K562 (cell line): ENCODE results near the gene KLHL41. TPM values are rescaled to one million over a fixed set of nuclear protein-coding genes. Genes with fewer than 3 reads are reported as not detected.

Experiments
- ARID1B ChIP-seq: fragments of 450-650 bp; IDR thresholded peaks from 2 replicates; pipeline ENCODE4 v1.6.1; 2016; ENCODE audit warnings: antibody characterized with exemption, mild to moderate bottlenecking, inconsistent platforms
- ATF1 ChIP-seq, 2 experiments: fragments of 450-650 bp in 1 of 2; IDR thresholded peaks; 2 replicates each; pipeline ENCODE4 v1.6.1; 2016; ENCODE audit warnings: missing compliant biosample characterization in 1 of 2, missing genetic modification characterization in 1 of 2
- ELF2 ChIP-seq: fragments of 250-450 bp; sonication (Bioruptor Pico); IDR thresholded peaks from 2 replicates; pipeline ENCODE4 v1.5.0; 2021; ENCODE audit warnings: mild to moderate bottlenecking
- HMG20A ChIP-seq: fragments of 450-650 bp; formaldehyde crosslinking; conservative IDR thresholded peaks from 2 replicates; pipeline ENCODE4 v1.4.0; 2020; ENCODE audit warnings: mild to moderate bottlenecking, mixed read lengths
- IRF1 ChIP-seq: sonication (generic); formaldehyde crosslinking; IDR thresholded peaks from 2 replicates; pipeline ENCODE4 v1.8.0; 2022; ENCODE audit warnings: missing genetic modification reagents, mild to moderate bottlenecking, borderline replicate concordance
- MTA1 ChIP-seq: fragments of 450-650 bp; IDR thresholded peaks from 2 replicates; pipeline ENCODE4 v1.6.1; 2017; ENCODE audit warnings: borderline replicate concordance
- NCOA2 ChIP-seq, 2 experiments: fragments of 450-650 bp; IDR thresholded peaks; 2 replicates each; pipeline ENCODE4 v1.6.1; 2018; ENCODE audit warnings: mild to moderate bottlenecking in 2 of 2, moderate library complexity in 1 of 2; ENCODE audit not compliant: partially characterized antibody in 2 of 2
- NUFIP1 ChIP-seq: fragments of 450-650 bp; IDR thresholded peaks from 2 replicates; pipeline ENCODE4 v1.6.1; 2018; ENCODE audit not compliant: partially characterized antibody
- PHB ChIP-seq: fragments of 250-450 bp; sonication (Bioruptor Pico); IDR thresholded peaks from 2 replicates; pipeline ENCODE4 v1.5.0; 2021
- PREB ChIP-seq: sonication (generic); formaldehyde crosslinking; IDR thresholded peaks from 2 replicates; pipeline ENCODE4 v1.8.1; 2023; ENCODE audit warnings: mild to moderate bottlenecking, missing genetic modification reagents
- SMAD4 ChIP-seq: fragments of 250-450 bp; sonication (Bioruptor Pico); conservative IDR thresholded peaks from 2 replicates; pipeline ENCODE4 v1.8.0; 2021; ENCODE audit warnings: inconsistent platforms, mild to moderate bottlenecking, moderate library complexity
- TEAD2 ChIP-seq: fragments of 450-650 bp; IDR thresholded peaks from 2 replicates; pipeline ENCODE4 v1.6.1; 2016; ENCODE audit warnings: missing genetic modification characterization, control low read depth, missing compliant biosample characterization
- USF2 ChIP-seq: sonication (generic); formaldehyde crosslinking; IDR thresholded peaks from 2 replicates; pipeline ENCODE4 v1.5.0; 2020; ENCODE audit warnings: missing genetic modification reagents
- WHSC1 ChIP-seq: IDR thresholded peaks from one replicate; pipeline ENCODE4 v1.6.1; 2012; ENCODE audit warnings: low read length, control low read depth, inconsistent platforms
- ZBTB43 ChIP-seq: sonication (generic); formaldehyde crosslinking; IDR thresholded peaks from 2 replicates; pipeline ENCODE4 v1.8.0; 2023; ENCODE audit warnings: mild to moderate bottlenecking, missing genetic modification reagents
- ZC3H11A ChIP-seq: IDR thresholded peaks from 2 replicates; pipeline ENCODE4 v1.6.1; 2012; ENCODE audit warnings: low read depth, low read length, improper control_type of control experiment
- ZHX1 ChIP-seq: fragments of 150-350 bp; conservative IDR thresholded peaks from 2 replicates; pipeline ENCODE4 v1.6.1; 2014; ENCODE audit warnings: low read length
- ZNF717 ChIP-seq: fragments of 250-450 bp; sonication (Bioruptor Pico); IDR thresholded peaks from 2 replicates; pipeline ENCODE4 v1.5.0; 2021
- polyA plus RNA-seq, 8 experiments: library from polyadenylated mRNA; depleted of rRNA in 4 of 8; stranded (reverse) in 5 of 8; unstranded in 3 of 8; fragments of >200 nt; fragmentation: Nextera tagmentation in 2 of 8; fragmentation: Illumina TruSeq in 1 of 8; extraction: Ambion mirVana in 2 of 8; extraction: Trizol in 1 of 8; gene quantifications; 2 replicates each; pipeline versions ENCODE4 v1.2.1 to v1.2.3, GENCODE V29; 2011 to 2014; ENCODE audit warnings: inconsistent platforms in 1 of 8, missing spikeins in 1 of 8
- total RNA-seq, 7 experiments: library from RNA; depleted of rRNA in 6 of 7; stranded (reverse); fragments of >200 nt in 6 of 7; fragmentation: Illumina TruSeq in 2 of 7; extraction: Trizol in 2 of 7; gene quantifications; 2 replicates each; pipeline versions ENCODE4 v1.2.1 to v1.2.3, GENCODE V29; 2011 to 2021; ENCODE audit warnings: low replicate concordance in 1 of 7
- TF ChIP-seq, protein P1 (sequence below): fragments of 250-450 bp; sonication (Bioruptor Pico); IDR thresholded peaks from 2 replicates; pipeline ENCODE4 v1.5.0; 2020; ENCODE audit warnings: mild to moderate bottlenecking, borderline replicate concordance

The KLHL41 gene
- total and polyA plus RNA-seq, 9 of the 15 experiments (the other 6 are each of a cell fraction or from before 2014, with no cell fraction given): 0.05 to 1.5 (median 0.09) TPM

- TF ChIP-seq ZHX1 (no peak), MTA1 (peak; percentile 95), USF2 (CRISPR knock-in tag) (peak; percentile 19; the same call in 1 of the 2 replicates), SMAD4 (CRISPR knock-in tag) (peak; percentile 66), IRF1 (peak; percentile 24; the same call in 1 of the 2 replicates), WHSC1 (no peak), PHB (CRISPR knock-in tag) (no peak), ARID1B (peak; percentile 18; the same call in 1 of the 2 replicates), ZBTB43 (CRISPR knock-in tag) (peak; percentile 74; the same call in 1 of the 2 replicates), PREB (CRISPR knock-in tag) (no peak), ELF2 (CRISPR knock-in tag) (no peak), ZC3H11A (no peak), NUFIP1 (no peak), ATF1 (CRISPR knock-in tag; IDR thresholded peaks at IDR 0.05) (peak; percentile 60), ATF1 (tag; IDR thresholded peaks at IDR 0.05) (peak; percentile 96), NCOA2 (IDR thresholded peaks at IDR 0.05; ENCODE audit: partially characterized antibody in 2 of 2) (no peak), TEAD2 (no peak), ZNF717 (no peak), HMG20A (CRISPR knock-in tag) (no peak)
- TF ChIP-seq, protein P1, sequence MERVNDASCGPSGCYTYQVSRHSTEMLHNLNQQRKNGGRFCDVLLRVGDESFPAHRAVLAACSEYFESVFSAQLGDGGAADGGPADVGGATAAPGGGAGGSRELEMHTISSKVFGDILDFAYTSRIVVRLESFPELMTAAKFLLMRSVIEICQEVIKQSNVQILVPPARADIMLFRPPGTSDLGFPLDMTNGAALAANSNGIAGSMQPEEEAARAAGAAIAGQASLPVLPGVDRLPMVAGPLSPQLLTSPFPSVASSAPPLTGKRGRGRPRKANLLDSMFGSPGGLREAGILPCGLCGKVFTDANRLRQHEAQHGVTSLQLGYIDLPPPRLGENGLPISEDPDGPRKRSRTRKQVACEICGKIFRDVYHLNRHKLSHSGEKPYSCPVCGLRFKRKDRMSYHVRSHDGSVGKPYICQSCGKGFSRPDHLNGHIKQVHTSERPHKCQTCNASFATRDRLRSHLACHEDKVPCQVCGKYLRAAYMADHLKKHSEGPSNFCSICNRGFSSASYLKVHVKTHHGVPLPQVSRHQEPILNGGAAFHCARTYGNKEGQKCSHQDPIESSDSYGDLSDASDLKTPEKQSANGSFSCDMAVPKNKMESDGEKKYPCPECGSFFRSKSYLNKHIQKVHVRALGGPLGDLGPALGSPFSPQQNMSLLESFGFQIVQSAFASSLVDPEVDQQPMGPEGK (CRISPR knock-in tag): no peak
These were observed 30.0 kb upstream of the KLHL41 start, which contains the start of gene BBS5 (continued) for GRCh38 chr2:169479257-169480078.
